Caco-2 (cell line): Measurements from ENCODE around the gene COL13A1. TPM values are rescaled to one million over a fixed set of nuclear protein-coding genes. Genes with fewer than 3 reads are reported as not detected.

Experiments used
- BruUV-seq: library from RNA; stranded (reverse); fragments of 400-500 nt; replicated peaks from 2 replicates; lab custom pipeline; 2021; lab: Mats Ljungman, UMichigan
- CTCF ChIA-PET: fragments of 300-600 bp; sonication (Branson Sonifier 250); formaldehyde crosslinking; loops from one replicate; lab custom pipeline; 2022; ENCODE audit warnings: antibody characterized with exemption; lab: Charles Lee
- POLR2A ChIA-PET: fragments of 300-600 bp; sonication (Branson Sonifier 250); formaldehyde crosslinking; loops from one replicate; lab custom pipeline; 2022; ENCODE audit warnings: antibody characterized with exemption; lab: Charles Lee
- DNase-seq, 2 experiments: peaks; one replicate each; pipeline versions ENCODE4 v3.0.0 to v3.0.0-alpha.2; 2020 to 2022
- H3K27me3 ChIP-seq: replicated peaks from 2 replicates; pipeline ENCODE4 v1.6.0; 2011; ENCODE audit warnings: low read length; ENCODE audit not compliant: control insufficient read depth, insufficient read depth
- H3K36me3 ChIP-seq: 2 replicates; pipeline ENCODE4 v1.5.1; 2011; ENCODE audit warnings: low read length; ENCODE audit not compliant: control insufficient read depth, insufficient read depth
- H3K4me1 ChIP-seq: fragments of 250-450 bp; sonication (Bioruptor Pico); 2 replicates; pipeline ENCODE4 v1.5.1; 2020; ENCODE audit warnings: mild to moderate bottlenecking
- H3K4me3 ChIP-seq: 2 replicates; pipeline ENCODE4 v1.5.1; 2011; ENCODE audit warnings: low read depth, mild to moderate bottlenecking, control low read depth, low read length
- H3K9me3 ChIP-seq: fragments of 250-450 bp; sonication (Bioruptor Pico); 2 replicates; pipeline ENCODE4 v1.5.1; 2020; ENCODE audit warnings: mild to moderate bottlenecking, moderate library complexity
- H3K27ac Mint-ChIP-seq: one replicate; pipeline ENCODE4 v1.8.0; 2022; ENCODE audit warnings: mixed read lengths; ENCODE audit not compliant: unreplicated experiment
- H3K27me3 Mint-ChIP-seq: one replicate; pipeline ENCODE4 v1.8.0; 2022; ENCODE audit warnings: mixed read lengths; ENCODE audit not compliant: insufficient read depth, unreplicated experiment
- H3K36me3 Mint-ChIP-seq: one replicate; pipeline ENCODE4 v1.8.0; 2022; ENCODE audit warnings: mild to moderate bottlenecking, mixed read lengths; ENCODE audit not compliant: insufficient read depth, unreplicated experiment
- H3K4me1 Mint-ChIP-seq: one replicate; pipeline ENCODE4 v1.8.0; 2022; ENCODE audit warnings: low read depth, mixed read lengths; ENCODE audit not compliant: unreplicated experiment
- H3K4me3 Mint-ChIP-seq: one replicate; pipeline ENCODE4 v1.8.0; 2022; ENCODE audit warnings: mild to moderate bottlenecking, moderate library complexity, mixed read lengths; ENCODE audit not compliant: unreplicated experiment
- H3K9me3 Mint-ChIP-seq: one replicate; pipeline ENCODE4 v1.8.0; 2022; ENCODE audit warnings: mixed read lengths; ENCODE audit not compliant: unreplicated experiment
- intact Hi-C: fragments of 100-400 bp; cut with micrococcal nuclease; formaldehyde crosslinking; loops from one replicate; pipeline ENCODE4 v1.10.0; 2022; ENCODE audit not compliant: unreplicated experiment
- total RNA-seq: library from RNA; stranded (reverse); gene quantifications from 2 replicates; pipeline ENCODE4 v1.2.3, GENCODE V29; 2022
- TF ChIP-seq, protein P1 (sequence below), 2 experiments: fragments of 200-600 bp in 1 of 2; IDR thresholded peaks; 1 replicate in 1 of 2; 2 replicates in 1 of 2; pipeline versions ENCODE4 v1.5.1 to v1.8.0; 2011 to 2022; ENCODE audit warnings: antibody characterized with exemption in 1 of 2, control low read depth in 1 of 2, inconsistent platforms in 1 of 2, low read depth in 1 of 2, low read length in 1 of 2, mild to moderate bottlenecking in 1 of 2, moderate library complexity in 1 of 2; ENCODE audit not compliant: insufficient read depth in 1 of 2, severe bottlenecking in 1 of 2, unreplicated experiment in 1 of 2

The COL13A1 gene
- total RNA-seq, 1 experiment from 2014 or later, result not detected

DNA sequence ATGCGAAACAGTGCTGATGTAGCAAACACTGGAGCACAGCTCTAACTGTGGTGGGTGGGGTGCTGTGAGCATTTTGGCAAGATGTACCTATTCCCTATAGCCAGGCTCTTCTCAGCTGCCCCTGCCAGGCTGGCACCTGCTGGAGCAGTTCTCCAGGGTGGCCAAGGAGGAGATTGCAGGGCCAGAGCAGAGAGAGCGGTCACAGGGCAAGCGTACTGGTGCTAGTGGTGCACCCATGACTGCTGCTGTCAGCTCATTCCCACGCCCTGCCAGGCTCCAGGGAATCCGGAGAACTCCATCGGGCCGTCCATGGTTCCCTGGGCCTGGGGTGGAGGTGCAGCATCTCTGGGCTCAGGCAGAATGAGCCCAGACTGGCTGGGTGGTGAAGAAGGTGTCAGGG is 2.1 kb downstream of the COL13A1 start:
- no peaks in the 10 kb centered on the region for H3K36me3 ChIP-seq
- peaks cover 41% of the 10 kb centered on the region for H3K27me3 Mint-ChIP-seq
- TF ChIP-seq, protein P1, sequence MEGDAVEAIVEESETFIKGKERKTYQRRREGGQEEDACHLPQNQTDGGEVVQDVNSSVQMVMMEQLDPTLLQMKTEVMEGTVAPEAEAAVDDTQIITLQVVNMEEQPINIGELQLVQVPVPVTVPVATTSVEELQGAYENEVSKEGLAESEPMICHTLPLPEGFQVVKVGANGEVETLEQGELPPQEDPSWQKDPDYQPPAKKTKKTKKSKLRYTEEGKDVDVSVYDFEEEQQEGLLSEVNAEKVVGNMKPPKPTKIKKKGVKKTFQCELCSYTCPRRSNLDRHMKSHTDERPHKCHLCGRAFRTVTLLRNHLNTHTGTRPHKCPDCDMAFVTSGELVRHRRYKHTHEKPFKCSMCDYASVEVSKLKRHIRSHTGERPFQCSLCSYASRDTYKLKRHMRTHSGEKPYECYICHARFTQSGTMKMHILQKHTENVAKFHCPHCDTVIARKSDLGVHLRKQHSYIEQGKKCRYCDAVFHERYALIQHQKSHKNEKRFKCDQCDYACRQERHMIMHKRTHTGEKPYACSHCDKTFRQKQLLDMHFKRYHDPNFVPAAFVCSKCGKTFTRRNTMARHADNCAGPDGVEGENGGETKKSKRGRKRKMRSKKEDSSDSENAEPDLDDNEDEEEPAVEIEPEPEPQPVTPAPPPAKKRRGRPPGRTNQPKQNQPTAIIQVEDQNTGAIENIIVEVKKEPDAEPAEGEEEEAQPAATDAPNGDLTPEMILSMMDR (IDR thresholded peaks at IDR 0.05; ENCODE audit: insufficient read depth in 1 of 2, low read depth in 1 of 2, low read length in 1 of 2, severe bottlenecking in 1 of 2, unreplicated experiment in 1 of 2), result no peak
- BruUV-seq, result no TSS peak
- CTCF ChIA-PET, result interaction anchor here (0.6 to 1.2 kb wide), 2 partner anchors 17 to 47 kb away, joined by 3 read pairs; no protein-coding TSS in a partner anchor
- no peaks in the 10 kb centered on the region for H3K9me3 Mint-ChIP-seq
- no peaks in the 10 kb centered on the region for H3K36me3 Mint-ChIP-seq
- no peak overlapping the region for H3K4me3 Mint-ChIP-seq
- H3K4me3 ChIP-seq, result no peak overlapping the region
- H3K27ac Mint-ChIP-seq, result no peak overlapping the region
- H3K9me3 ChIP-seq, result no peaks in the 10 kb centered on the region
- H3K4me1 ChIP-seq, result peaks cover 18% of the 10 kb centered on the region
- POLR2A ChIA-PET, result no interaction called here
- intact Hi-C loops, result no loop called here
- DNase-seq, result no peak
- peaks cover 9% of the 10 kb centered on the region for H3K27me3 ChIP-seq
- H3K4me1 Mint-ChIP-seq, result peaks cover 7% of the 10 kb centered on the region

DNA sequence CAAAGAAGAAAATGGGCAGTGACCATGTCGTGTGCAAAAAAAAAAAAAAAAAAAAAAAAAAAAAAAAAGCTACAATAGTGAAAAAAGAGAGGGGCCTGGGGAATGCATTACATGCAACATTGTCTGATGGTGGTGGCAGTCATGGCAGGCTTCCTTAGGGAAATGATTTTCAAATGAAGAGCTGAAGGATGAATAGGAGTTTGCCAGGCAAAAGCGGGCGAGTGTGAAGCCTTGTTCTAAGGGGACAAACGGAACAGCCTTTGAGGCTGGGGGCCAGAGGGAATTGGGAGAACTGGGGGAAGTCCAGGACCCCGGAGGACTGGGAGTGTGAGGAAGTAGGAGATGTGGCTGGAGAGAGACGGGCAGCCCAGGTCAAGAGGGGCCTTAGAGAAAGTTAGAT is 3.1 kb downstream of the COL13A1 start:
- peaks cover 9% of the 10 kb centered on the region for H3K27me3 ChIP-seq
- H3K36me3 ChIP-seq, result no peaks in the 10 kb centered on the region
- peaks cover 41% of the 10 kb centered on the region for H3K27me3 Mint-ChIP-seq
- no peaks in the 10 kb centered on the region for H3K9me3 ChIP-seq
- peaks cover 7% of the 10 kb centered on the region for H3K4me1 Mint-ChIP-seq
- ChIA-PET CTCF (interaction anchor here (0.6 to 0.7 kb wide), 3 partner anchors 11 to 118 kb away, joined by 3 read pairs; no protein-coding TSS in a partner anchor), POLR2A (no interaction called here)
- H3K27ac Mint-ChIP-seq, result no peak overlapping the region
- no peak overlapping the region for H3K4me3 Mint-ChIP-seq
- no peaks in the 10 kb centered on the region for H3K36me3 Mint-ChIP-seq
- intact Hi-C loops, result no loop called here
- H3K4me1 ChIP-seq, result peaks cover 15% of the 10 kb centered on the region
- no peak overlapping the region for H3K4me3 ChIP-seq
- BruUV-seq, result no TSS peak
- no peaks in the 10 kb centered on the region for H3K9me3 Mint-ChIP-seq
- no peak for DNase-seq
- TF ChIP-seq, protein P1 (IDR thresholded peaks at IDR 0.05; ENCODE audit: insufficient read depth in 1 of 2, low read depth in 1 of 2, low read length in 1 of 2, severe bottlenecking in 1 of 2, unreplicated experiment in 1 of 2), result no peak

DNA sequence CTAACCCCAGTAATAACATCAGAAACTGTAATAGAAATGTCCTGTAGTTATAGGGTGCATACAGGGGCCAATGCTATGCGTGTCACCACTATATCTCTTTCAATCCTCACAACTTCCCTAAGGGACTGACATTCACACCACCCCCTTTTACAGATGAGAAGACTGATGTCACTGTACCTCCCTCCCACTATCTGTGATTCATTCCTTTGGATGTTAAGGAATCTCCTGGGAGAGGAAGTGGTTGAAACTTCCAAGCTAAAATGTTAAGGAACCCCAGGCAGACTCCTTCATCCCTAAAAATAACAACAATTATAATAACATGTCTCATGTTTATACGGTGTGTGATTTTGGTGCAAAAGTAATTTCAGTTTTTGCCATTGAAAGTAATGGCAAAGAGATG is 5.4 kb downstream of the COL13A1 start:
- Histone ChIP-seq H3K36me3 (no peaks in the 10 kb centered on the region), H3K9me3 (no peaks in the 10 kb centered on the region), H3K27me3 (peaks cover 4% of the 10 kb centered on the region), H3K4me3 (no peak overlapping the region), H3K4me1 (peaks cover 8% of the 10 kb centered on the region)
- H3K36me3 Mint-ChIP-seq, result no peaks in the 10 kb centered on the region
- DNase-seq, result no peak
- no TSS peak for BruUV-seq
- no peak overlapping the region for H3K4me3 Mint-ChIP-seq
- peaks cover 30% of the 10 kb centered on the region for H3K27me3 Mint-ChIP-seq
- no peak overlapping the region for H3K27ac Mint-ChIP-seq
- TF ChIP-seq, protein P1 (IDR thresholded peaks at IDR 0.05; ENCODE audit: insufficient read depth in 1 of 2, low read depth in 1 of 2, low read length in 1 of 2, severe bottlenecking in 1 of 2, unreplicated experiment in 1 of 2), result no peak
- intact Hi-C loops, result no loop called here
- no peaks in the 10 kb centered on the region for H3K4me1 Mint-ChIP-seq
- ChIA-PET POLR2A (no interaction called here), CTCF (interaction anchor here (1.2 kb wide), 1 partner anchor 107 kb away, joined by 4 read pairs; no protein-coding TSS in a partner anchor)
- H3K9me3 Mint-ChIP-seq, result no peaks in the 10 kb centered on the region
